Kidney epithelial cell (primary cell): ENCODE results near the gene MFGE8. TPM values are rescaled to one million over a fixed set of nuclear protein-coding genes. Genes with fewer than 3 reads are reported as not detected.

Experiments
- DNase-seq: peaks from one replicate; pipeline ENCODE4 v3.0.0-alpha.2; 2010; ENCODE audit warnings: low read depth
- H3K27me3 ChIP-seq: 2 replicates; pipeline ENCODE4 v1.6.0; 2011; ENCODE audit warnings: low read length; ENCODE audit not compliant: control insufficient read depth, insufficient read depth
- H3K36me3 ChIP-seq: 2 replicates; pipeline ENCODE4 v1.5.1; 2011; ENCODE audit warnings: low read length; ENCODE audit not compliant: control insufficient read depth, insufficient read depth
- H3K4me3 ChIP-seq: 2 replicates; pipeline ENCODE4 v1.5.1; 2011; ENCODE audit warnings: low read depth, mild to moderate bottlenecking, control low read depth, low read length
- CTCF ChIP-seq: IDR thresholded peaks from 2 replicates; pipeline ENCODE4 v1.5.1; 2011; ENCODE audit warnings: mild to moderate bottlenecking, moderate library complexity, low read length, control low read depth, inconsistent platforms; ENCODE audit not compliant: insufficient read depth, poor library complexity, severe bottlenecking
- total RNA-seq: library from RNA; depleted of rRNA; stranded (reverse); fragments of >200 nt; gene quantifications from 2 replicates; pipeline ENCODE4 v1.2.3, GENCODE V29; 2015

MFGE8 gene
- total RNA-seq, 1 donor from 2014 or later, result 261 TPM

GRCh38 chr15:88902221-88902835, 10.9 kb downstream of the MFGE8 start:
- H3K4me3 ChIP-seq, result no peak overlapping the region
- no peaks in the 10 kb centered on the region for H3K27me3 ChIP-seq
- no peak for DNase-seq
- no peaks in the 10 kb centered on the region for H3K36me3 ChIP-seq
- no peak for TF ChIP-seq CTCF

DNA sequence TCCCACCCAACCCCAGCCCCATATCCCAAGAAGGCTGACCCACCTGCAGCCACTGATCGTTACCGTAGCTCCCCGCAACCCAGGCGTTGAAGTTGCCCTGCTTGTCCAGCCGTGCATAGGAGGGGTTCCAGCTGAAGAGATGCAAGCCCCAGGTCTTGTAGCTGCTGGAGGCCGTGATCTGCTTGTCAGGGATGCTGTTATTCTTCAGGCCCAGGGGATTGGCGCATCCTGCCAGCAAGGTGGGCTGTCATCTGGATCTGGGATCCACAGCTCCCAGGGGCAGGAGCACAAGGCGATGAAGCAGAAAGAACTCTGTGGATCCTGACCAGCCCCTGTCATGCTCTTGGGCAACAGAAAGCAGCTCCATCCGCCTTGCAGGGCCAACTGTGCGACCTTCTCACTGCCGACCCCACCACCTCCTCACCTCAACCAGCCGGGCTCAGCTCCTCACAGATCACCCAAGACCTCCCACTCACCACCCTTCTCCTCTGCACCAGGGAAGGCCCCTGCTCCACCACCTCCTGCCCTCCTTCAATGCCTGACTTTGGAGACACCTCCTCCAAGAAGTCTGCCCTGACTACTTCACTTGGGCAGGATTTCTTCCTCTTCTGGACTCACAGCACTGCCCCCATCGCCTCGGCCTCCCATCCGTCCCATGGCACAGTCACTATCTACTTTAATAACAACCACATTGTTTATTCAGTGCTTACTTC, 11.5 kb downstream of the MFGE8 start:
- DNase-seq, result no peak
- H3K36me3 ChIP-seq, result no peaks in the 10 kb centered on the region
- H3K4me3 ChIP-seq, result no peak overlapping the region
- TF ChIP-seq CTCF, result no peak
- H3K27me3 ChIP-seq, result no peaks in the 10 kb centered on the region

DNA sequence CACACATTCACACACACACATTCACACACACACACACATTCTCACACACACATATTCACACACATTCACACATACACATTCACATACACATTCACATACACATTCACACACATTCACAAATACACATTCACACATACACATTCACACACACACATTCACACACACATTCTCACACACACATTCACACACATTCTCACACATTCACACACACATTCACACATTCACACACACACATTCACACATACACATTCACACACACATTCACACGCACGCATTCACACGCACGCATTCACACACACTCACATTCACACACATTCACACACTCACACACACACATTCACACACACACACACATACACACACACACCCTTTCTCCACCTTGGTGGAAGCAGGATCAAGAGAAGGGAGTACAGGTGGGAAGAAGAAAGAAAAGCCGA, 12.2 kb downstream of the MFGE8 start:
- Histone ChIP-seq H3K36me3 (no peaks in the 10 kb centered on the region), H3K27me3 (no peaks in the 10 kb centered on the region), H3K4me3 (no peak overlapping the region)
- no peak for TF ChIP-seq CTCF
- DNase-seq, result no peak

GRCh38 chr15:88900309-88900981, 12.7 kb downstream of the MFGE8 start:
- Histone ChIP-seq H3K27me3 (no peaks in the 10 kb centered on the region), H3K36me3 (no peaks in the 10 kb centered on the region), H3K4me3 (no peak overlapping the region)
- no peak for TF ChIP-seq CTCF
- no peak for DNase-seq

DNA sequence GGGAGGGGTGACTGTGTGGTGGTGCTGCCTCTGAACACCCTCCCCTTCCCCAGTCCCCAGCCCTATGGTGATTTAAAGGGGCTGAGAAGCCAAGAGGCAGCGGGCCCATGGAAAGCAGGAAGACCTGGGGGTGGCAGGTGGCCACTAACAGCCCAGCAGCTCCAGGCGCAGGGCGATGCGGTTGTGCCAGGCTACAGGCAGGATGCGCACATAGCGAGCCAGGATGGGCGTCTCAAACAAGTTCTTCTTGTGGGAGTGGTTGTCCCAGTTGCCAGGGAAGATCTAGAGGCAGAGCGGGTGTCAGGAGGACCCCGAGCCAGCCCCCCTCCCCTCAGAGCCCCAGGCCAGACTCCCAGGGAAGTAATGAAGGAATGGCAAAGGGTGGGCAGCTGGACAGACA, 13.9 kb downstream of the MFGE8 start:
- DNase-seq, result no peak
- H3K36me3 ChIP-seq, result no peaks in the 10 kb centered on the region
- H3K27me3 ChIP-seq, result peaks cover 3% of the 10 kb centered on the region
- no peak overlapping the region for H3K4me3 ChIP-seq
- no peak for TF ChIP-seq CTCF
